ENCODE data around the gene SEC61A2. TPM values are rescaled to one million over a fixed set of nuclear protein-coding genes. Genes with fewer than 3 reads are reported as not detected.
"Not testable (repeated sequence)": the region's sequence is repeated elsewhere in the genome, so short reads cannot be mapped to it uniquely, and the experiment has no call there.

Gene SEC61A2
- total RNA-seq, 4 donors from 2014 or later, result 4.1 to 8.5 (median 7.4) TPM

DNA sequence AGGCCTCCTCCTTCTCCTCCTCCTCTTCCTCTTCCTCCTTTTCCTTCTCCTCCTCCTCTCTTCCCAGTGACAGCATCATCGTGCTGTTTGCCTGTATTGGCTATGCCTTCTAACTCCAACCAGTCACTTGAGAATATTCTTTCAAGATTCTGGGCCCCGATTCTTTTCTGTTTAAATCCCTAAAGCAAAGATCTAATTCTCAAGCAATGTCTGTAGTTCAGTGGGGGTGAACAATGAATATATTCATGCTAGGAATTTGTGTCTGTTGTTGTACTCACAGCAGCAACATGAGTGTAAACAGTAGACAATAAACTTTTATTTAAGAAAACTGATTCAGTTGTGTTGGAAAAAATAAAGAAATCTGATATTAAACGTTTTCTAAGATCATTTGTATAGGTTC lies 35.6 kb downstream of the SEC61A2 start:
- no peak for TF ChIP-seq POLR2AphosphoS5 (IDR thresholded peaks at IDR 0.05)
- TF ChIP-seq EP300 (IDR thresholded peaks at IDR 0.05), result no peak
- no peak for TF ChIP-seq POLR2A (IDR thresholded peaks at IDR 0.05; ENCODE audit: low read depth)
- TF ChIP-seq, protein P1, sequence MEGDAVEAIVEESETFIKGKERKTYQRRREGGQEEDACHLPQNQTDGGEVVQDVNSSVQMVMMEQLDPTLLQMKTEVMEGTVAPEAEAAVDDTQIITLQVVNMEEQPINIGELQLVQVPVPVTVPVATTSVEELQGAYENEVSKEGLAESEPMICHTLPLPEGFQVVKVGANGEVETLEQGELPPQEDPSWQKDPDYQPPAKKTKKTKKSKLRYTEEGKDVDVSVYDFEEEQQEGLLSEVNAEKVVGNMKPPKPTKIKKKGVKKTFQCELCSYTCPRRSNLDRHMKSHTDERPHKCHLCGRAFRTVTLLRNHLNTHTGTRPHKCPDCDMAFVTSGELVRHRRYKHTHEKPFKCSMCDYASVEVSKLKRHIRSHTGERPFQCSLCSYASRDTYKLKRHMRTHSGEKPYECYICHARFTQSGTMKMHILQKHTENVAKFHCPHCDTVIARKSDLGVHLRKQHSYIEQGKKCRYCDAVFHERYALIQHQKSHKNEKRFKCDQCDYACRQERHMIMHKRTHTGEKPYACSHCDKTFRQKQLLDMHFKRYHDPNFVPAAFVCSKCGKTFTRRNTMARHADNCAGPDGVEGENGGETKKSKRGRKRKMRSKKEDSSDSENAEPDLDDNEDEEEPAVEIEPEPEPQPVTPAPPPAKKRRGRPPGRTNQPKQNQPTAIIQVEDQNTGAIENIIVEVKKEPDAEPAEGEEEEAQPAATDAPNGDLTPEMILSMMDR (IDR thresholded peaks at IDR 0.05), result no peak
- Histone ChIP-seq H3K4me3 (no peak overlapping the region), H3K36me3 (peaks cover 25 to 93% (median 87%) of the 10 kb centered on the region in 4 donors), H3K27me3 (no peaks in the 10 kb centered on the region), H3K4me1 (no peaks in the 10 kb centered on the region), H3K27ac (replicated peaks in 1 of 4) (no peak overlapping the region), H3K9me3 (no peaks in the 10 kb centered on the region)
- intact Hi-C loops (cut with DNase I), result no loop called here
- DNase-seq (ENCODE audit: extremely low spot score), result no peak
- WGBS, result 90% methylated on average over 3 of the region's 3 CpGs

DNA sequence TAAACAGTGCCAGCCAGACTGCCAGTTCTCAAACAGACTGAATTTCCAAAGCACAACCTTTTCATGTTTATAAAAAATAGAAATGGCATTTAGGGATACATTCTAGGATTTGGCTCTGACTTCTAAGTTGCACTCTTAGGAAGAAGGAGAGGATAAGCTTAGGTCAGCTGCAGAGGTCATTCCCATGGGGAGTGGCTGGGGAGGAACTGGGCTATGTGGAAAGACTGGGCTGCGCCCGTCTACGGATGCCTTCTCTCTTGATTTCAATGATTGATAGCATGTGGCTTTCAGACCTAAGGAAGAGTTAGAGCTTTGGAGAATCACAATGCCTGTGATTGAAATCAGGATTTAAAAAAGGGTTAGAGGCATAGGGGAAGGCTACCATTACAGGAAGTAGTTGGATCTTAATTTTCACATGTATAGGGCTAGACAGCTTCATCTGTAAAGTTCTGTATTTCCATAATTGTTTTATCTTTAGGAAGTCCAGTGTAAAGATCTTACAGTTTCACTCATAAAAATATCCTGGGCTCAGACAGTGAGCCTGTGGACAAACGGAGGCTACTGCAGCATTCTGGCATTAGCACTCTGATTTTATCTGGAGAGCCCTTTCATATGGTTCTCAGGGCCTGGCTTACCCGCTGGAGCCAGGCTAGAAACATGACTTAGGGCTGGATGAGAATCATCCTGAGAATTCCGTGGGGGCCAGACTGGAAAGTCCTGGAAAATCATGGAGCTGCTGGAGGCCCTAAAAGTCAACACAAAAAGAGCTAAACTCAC lies 36.7 kb downstream of the SEC61A2 start:
- no peak for DNase-seq (ENCODE audit: extremely low spot score)
- H3K36me3 ChIP-seq, result peaks cover 33 to 97% (median 91%) of the 10 kb centered on the region in 4 donors

DNA sequence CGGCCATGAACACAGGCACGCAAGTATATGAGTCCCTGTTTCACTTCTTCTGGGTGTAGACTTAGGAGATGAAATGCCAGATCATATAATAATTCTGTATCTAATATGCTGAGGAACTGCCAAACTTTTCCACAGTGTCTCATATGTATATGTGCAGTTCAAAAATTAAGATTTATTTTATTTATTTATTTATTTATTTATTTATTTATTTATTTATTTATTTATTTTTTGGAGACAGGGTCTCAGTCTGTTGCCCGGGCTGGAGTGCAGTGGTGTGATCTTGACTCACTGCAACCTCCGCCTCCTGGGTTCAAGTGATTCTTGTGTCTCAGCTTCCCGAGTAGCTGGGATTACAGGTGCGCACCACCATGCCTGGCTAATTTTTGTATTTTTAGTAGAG lies 42.0 kb downstream of the SEC61A2 start:
- DNase-seq (ENCODE audit: extremely low spot score); H3K9me3 ChIP-seq; H3K4me1 ChIP-seq; H3K27ac ChIP-seq (replicated peaks in 1 of 4); intact Hi-C loops (cut with DNase I); H3K4me3 ChIP-seq; H3K27me3 ChIP-seq: not testable (repeated sequence)
- WGBS, result 94% methylated on average over 6 of the region's 6 CpGs
- H3K36me3 ChIP-seq, result peaks cover 59 to 100% (median 99%) of the 10 kb centered on the region in 4 donors

More for the DNA sequence above, 36.7 kb downstream of the SEC61A2 start:
- WGBS, result 80% methylated on average over 6 of the region's 6 CpGs
- Histone ChIP-seq H3K27me3 (no peaks in the 10 kb centered on the region), H3K9me3 (no peaks in the 10 kb centered on the region), H3K27ac (replicated peaks in 1 of 4) (no peak overlapping the region), H3K4me1 (no peaks in the 10 kb centered on the region), H3K4me3 (no peak overlapping the region)
- TF ChIP-seq POLR2AphosphoS5 (IDR thresholded peaks at IDR 0.05), result no peak
- no peak for TF ChIP-seq EP300 (IDR thresholded peaks at IDR 0.05)
- TF ChIP-seq, protein P1 (IDR thresholded peaks at IDR 0.05), result no peak
- TF ChIP-seq POLR2A (IDR thresholded peaks at IDR 0.05; ENCODE audit: low read depth), result no peak
- intact Hi-C loops (cut with DNase I), result no loop called here

DNA sequence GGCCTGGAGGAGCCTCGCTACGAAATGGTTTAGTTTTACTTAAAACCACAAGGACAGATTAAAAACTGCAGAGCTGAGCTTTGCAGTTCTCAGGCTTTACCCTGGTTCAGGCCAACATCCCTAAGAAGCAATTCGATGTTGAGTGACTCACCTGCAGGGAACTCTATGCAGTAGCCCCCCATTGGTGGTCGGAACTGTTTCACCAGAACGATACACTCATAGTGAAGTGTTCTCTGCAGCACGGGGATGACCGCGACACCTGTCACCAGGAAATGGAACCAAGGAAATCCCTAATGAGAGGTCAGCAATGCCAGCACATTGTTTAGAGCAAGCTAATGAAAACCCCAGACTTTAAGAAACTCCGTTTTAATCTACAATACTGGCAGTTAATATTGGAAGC lies 48.2 kb downstream of the SEC61A2 start:
- H3K4me3 ChIP-seq, result no peak overlapping the region
- intact Hi-C loops (cut with DNase I), result no loop called here
- H3K36me3 ChIP-seq, result peaks cover 41 to 100% (median 86%) of the 10 kb centered on the region in 4 donors
- no peak for TF ChIP-seq POLR2A (IDR thresholded peaks at IDR 0.05; ENCODE audit: low read depth)
- no peak for TF ChIP-seq POLR2AphosphoS5 (IDR thresholded peaks at IDR 0.05)
- TF ChIP-seq, protein P1 (IDR thresholded peaks at IDR 0.05), result no peak
- TF ChIP-seq EP300 (IDR thresholded peaks at IDR 0.05), result no peak
- no peak for DNase-seq (ENCODE audit: extremely low spot score)
- H3K27me3 ChIP-seq, result no peaks in the 10 kb centered on the region
- H3K27ac ChIP-seq (replicated peaks in 1 of 4), result no peak overlapping the region
- no peaks in the 10 kb centered on the region for H3K4me1 ChIP-seq
- 88% methylated on average over 9 of the region's 9 CpGs for WGBS
- no peaks in the 10 kb centered on the region for H3K9me3 ChIP-seq

DNA sequence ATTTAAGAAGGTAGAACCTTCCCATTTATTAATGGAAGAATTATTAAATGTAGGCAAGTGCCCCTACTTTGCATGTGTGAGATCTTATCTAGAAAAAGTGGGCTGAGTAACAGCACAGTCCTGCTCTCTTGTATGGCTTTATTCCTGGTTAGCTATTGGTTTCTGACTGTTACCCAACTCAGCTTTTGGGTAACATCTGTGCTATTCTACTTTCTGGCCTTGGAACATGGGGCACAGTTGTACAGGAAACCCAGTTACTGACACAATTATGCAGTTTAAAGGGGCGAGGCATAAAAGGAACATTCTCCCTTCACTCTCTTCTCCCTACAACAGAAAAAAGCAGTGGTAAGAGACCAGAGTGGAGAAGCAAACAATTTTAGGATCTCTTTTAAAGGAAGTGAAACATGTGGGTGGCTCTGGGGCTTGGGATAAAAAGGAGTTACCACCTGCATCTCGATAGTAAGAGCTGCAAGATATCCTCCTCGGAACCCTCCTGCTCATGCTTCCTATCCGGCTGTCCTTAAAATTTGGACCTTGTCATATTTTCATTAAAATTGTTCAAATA lies 50.2 kb downstream of the SEC61A2 start:
- peaks cover 26 to 99% (median 79%) of the 10 kb centered on the region in 4 donors for H3K36me3 ChIP-seq
- no peaks in the 10 kb centered on the region for H3K9me3 ChIP-seq
- WGBS, result 86% methylated on average over 4 of the region's 4 CpGs
- no peak overlapping the region for H3K27ac ChIP-seq (replicated peaks in 1 of 4)
- H3K4me1 ChIP-seq, result no peaks in the 10 kb centered on the region
- DNase-seq (ENCODE audit: extremely low spot score), result no peak
- H3K4me3 ChIP-seq, result no peak overlapping the region
- TF ChIP-seq POLR2A (IDR thresholded peaks at IDR 0.05; ENCODE audit: low read depth) (no peak), EP300 (IDR thresholded peaks at IDR 0.05) (no peak), POLR2AphosphoS5 (IDR thresholded peaks at IDR 0.05) (no peak)
- TF ChIP-seq, protein P1 (IDR thresholded peaks at IDR 0.05), result no peak
- no peaks in the 10 kb centered on the region for H3K27me3 ChIP-seq
- intact Hi-C loops (cut with DNase I), result no loop called here

All from esophagus muscularis mucosa (tissue), 4 donors.